Lower leg skin (tissue), 4 donors: Measurements from ENCODE around the gene CYS1. TPM values are rescaled to one million over a fixed set of nuclear protein-coding genes. Genes with fewer than 3 reads are reported as not detected.

ENCODE experiments used
- DNase-seq, 2 donors: peaks; one replicate each; pipeline ENCODE4 v3.0.0-alpha.2; 2019; ENCODE audit warnings: low spot score in 2 of 2
- H3K4me3 ChIP-seq: fragments of 200-600 bp; sonication (generic); 2 replicates; pipeline ENCODE4 v1.5.1; 2017; ENCODE audit warnings: mild to moderate bottlenecking, low read depth; ENCODE audit not compliant: poor library complexity, severe bottlenecking
- POLR2A ChIP-seq, 2 donors: fragments of 450-650 bp; IDR thresholded peaks; one replicate each; pipeline ENCODE4 v1.6.1; 2016 to 2017; ENCODE audit warnings: antibody characterized with exemption in 2 of 2, mild to moderate bottlenecking in 1 of 2, moderate library complexity in 1 of 2
- WGBS, 2 donors: methylation state at CpG; one replicate each; pipeline ENCODE4 v1.1.5; 2018; 5-methylcytosine and 5-hydroxymethylcytosine counted together
- intact Hi-C: fragments of 100-400 bp; cut with DNase I; formaldehyde crosslinking; loops from one replicate; pipeline ENCODE4 v1.15.0; 2023; ENCODE audit warnings: low total_unique reads
- total RNA-seq, 4 donors: library from RNA; depleted of rRNA; stranded (reverse); fragments of >200 nt; gene quantifications; one replicate each; pipeline ENCODE4 v1.1.0, GENCODE V29; 2016
- TF ChIP-seq, protein P1 (sequence below), 3 donors: fragments of 450-650 bp; IDR thresholded peaks; one replicate each; pipeline ENCODE4 v1.5.1; 2016; ENCODE audit warnings: antibody characterized with exemption in 3 of 3, mild to moderate bottlenecking in 3 of 3, moderate library complexity in 2 of 3

CYS1 gene
- total RNA-seq, 4 donors from 2014 or later = 0.25 to 0.98 (median 0.62) TPM; not detected in 1

DNA sequence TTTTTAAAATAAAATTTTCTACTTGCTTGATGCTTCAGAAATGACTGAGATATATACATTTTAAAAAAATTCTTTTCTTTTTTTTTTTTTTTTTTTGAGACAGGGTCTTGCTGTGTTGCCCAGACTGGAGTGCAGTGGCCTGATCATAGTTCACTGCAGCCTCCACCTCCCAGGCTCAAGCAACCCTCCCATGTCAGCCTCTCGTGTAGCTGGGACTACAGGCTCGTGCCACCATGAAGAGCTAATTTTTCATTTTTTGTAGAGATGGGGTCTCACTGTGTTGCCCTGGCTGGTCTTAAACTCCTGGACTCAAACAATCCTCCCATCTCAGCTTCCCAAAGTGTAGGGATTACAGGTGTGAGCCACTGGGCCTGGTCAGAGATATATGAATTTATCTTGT, 12.9 kb downstream of the CYS1 start:
- H3K4me3 ChIP-seq = no peak overlapping the region
- TF ChIP-seq, protein P1, sequence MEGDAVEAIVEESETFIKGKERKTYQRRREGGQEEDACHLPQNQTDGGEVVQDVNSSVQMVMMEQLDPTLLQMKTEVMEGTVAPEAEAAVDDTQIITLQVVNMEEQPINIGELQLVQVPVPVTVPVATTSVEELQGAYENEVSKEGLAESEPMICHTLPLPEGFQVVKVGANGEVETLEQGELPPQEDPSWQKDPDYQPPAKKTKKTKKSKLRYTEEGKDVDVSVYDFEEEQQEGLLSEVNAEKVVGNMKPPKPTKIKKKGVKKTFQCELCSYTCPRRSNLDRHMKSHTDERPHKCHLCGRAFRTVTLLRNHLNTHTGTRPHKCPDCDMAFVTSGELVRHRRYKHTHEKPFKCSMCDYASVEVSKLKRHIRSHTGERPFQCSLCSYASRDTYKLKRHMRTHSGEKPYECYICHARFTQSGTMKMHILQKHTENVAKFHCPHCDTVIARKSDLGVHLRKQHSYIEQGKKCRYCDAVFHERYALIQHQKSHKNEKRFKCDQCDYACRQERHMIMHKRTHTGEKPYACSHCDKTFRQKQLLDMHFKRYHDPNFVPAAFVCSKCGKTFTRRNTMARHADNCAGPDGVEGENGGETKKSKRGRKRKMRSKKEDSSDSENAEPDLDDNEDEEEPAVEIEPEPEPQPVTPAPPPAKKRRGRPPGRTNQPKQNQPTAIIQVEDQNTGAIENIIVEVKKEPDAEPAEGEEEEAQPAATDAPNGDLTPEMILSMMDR (IDR thresholded peaks at IDR 0.05) = no peak
- TF ChIP-seq POLR2A (IDR thresholded peaks at IDR 0.05) = no peak
- 61 to 74% methylated on average over 2 of the region's 2 CpGs for WGBS, 2 donors
- intact Hi-C loops = no loop called here
- no peak for DNase-seq

DNA sequence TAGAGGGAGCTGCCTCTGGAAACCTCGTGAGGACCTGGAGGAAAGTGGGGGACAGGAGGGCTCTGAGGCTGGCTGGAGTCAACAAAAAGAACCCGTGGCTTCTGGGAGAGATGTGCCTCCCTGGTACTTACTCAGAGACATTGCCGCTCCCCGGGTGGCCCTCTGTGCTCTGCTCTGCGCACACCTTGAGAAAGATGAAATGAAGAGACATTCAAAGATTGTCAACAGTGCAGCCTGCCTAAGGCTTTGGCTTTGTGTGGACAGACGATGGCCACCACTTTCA, 14.5 kb downstream of the CYS1 start:
- no peak for DNase-seq
- 88 to 89% methylated on average over 6 of the region's 6 CpGs for WGBS, 2 donors

DNA sequence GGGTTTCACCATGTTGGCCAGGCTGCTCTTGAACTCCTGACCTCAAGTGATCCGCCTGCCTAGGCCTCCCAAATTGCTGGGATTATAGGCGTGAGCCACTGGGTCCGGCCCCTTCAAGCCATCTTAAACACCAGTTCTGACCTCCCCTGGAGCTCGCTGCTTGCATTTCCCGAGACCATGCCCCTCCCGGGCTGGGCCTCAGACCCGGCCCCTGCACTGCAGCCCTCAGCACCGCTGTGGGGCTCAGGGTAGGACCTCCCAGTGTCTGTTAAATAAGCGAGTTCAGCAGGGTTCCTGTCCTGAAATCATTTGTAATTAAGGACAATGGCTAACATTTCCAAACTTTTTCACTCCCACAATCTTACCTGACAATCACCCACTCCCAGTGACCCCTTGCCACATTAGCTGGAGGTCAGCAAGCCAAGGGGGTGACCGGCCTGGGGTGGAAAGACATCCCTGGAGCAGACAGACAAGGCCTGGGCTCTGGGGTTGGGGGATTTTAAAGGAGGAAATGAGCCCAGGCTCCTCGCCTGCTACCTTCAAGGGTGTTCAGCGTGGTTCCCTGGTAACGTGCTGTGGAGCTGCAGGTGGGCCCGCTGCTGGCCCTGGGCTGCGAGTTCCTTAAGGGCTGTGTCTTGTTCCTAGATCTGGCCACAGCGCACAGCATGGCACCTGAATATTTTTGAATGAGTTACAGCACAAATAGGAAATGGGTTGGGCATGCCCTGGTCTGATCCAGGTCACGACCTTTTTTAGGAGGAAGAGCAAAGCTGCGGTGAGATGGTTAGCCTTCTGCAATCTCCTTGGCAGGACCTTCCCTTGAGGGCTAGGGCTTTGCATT, 15.1 kb downstream of the CYS1 start:
- intact Hi-C loops = no loop called here
- TF ChIP-seq, protein P1 (IDR thresholded peaks at IDR 0.05) = no peak
- no peak for TF ChIP-seq POLR2A (IDR thresholded peaks at IDR 0.05)
- no peak overlapping the region for H3K4me3 ChIP-seq
- no peak for DNase-seq
- 85 to 89% methylated on average over 17 to 18 of the region's 18 CpGs for WGBS, 2 donors

More for the DNA sequence above, 14.5 kb downstream of the CYS1 start:
- no peak for TF ChIP-seq POLR2A (IDR thresholded peaks at IDR 0.05)
- TF ChIP-seq, protein P1 (IDR thresholded peaks at IDR 0.05) = no peak
- intact Hi-C loops = no loop called here
- H3K4me3 ChIP-seq = no peak overlapping the region

DNA sequence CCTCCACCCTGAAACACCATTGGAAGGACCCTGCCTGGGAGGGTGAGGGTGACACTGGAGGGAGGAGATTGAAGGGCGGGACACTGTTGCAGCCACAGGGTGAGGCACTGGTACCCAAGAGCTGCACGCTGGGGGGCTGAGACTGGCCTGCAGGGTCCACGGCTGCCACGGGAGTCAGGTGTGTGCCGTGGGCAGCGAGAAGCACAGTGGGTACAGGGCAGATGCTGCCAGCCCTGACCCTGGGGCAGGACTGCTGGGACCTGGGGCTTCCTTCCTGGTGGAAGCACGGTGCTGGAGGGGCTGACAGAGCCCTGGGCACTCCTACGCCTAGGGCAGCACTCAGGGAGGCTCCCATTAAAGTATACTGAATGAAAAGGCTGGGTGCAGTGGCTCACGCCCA, 16.6 kb downstream of the CYS1 start:
- no peak overlapping the region for H3K4me3 ChIP-seq
- TF ChIP-seq, protein P1 (IDR thresholded peaks at IDR 0.05) = no peak
- TF ChIP-seq POLR2A (IDR thresholded peaks at IDR 0.05) = no peak
- intact Hi-C loops = no loop called here
- 86 to 95% methylated on average over 9 of the region's 9 CpGs for WGBS, 2 donors
- no peak for DNase-seq

DNA sequence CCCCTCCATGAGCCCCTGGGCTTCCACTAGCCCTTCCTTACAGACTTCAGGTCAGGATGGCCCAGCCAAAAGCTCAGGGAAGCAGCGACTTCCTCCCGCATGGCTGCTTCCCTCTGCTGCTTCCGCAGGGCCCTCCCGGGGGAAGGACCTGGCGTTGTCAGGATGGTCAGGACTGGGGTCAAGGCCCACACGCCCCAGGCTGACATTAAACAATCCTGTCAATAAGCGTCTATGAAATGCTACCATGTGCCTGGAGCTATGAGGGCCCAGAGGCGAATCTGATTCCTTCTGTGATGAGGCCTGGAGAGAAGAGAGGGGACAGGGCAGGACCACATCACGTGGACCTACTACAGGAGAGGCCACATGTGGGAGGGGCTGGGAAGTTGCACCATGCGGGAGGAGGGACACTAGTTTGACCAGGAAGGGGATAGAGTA, 17.3 kb downstream of the CYS1 start:
- intact Hi-C loops = no loop called here
- no peak for TF ChIP-seq POLR2A (IDR thresholded peaks at IDR 0.05)
- TF ChIP-seq, protein P1 (IDR thresholded peaks at IDR 0.05) = no peak
- 62 to 78% methylated on average over 5 to 10 of the region's 10 CpGs for WGBS, 2 donors
- DNase-seq = no peak
- H3K4me3 ChIP-seq = no peak overlapping the region
